Mucosa of descending colon (tissue), 3 donors: ENCODE results near the gene FTCD. TPM values are rescaled to one million over a fixed set of nuclear protein-coding genes. Genes with fewer than 3 reads are reported as not detected.

Experiments
- ATAC-seq: fragments of 200-7000 bp; cut with Tn5 transposase; one replicate; pipeline ENCODE4 v1.9.1; 2020; ENCODE audit warnings: mild to moderate bottlenecking, moderate library complexity
- DNase-seq, 3 donors: peaks; one replicate each; pipeline ENCODE4 v3.0.0-alpha.2; 2020
- H3K36me3 ChIP-seq: fragments of 200-600 bp; one replicate; pipeline ENCODE4 v1.8.0; 2021; ENCODE audit warnings: low read depth, mild to moderate bottlenecking
- H3K4me1 ChIP-seq: fragments of 200-600 bp; one replicate; pipeline ENCODE4 v1.8.0; 2021; ENCODE audit warnings: low read depth, mild to moderate bottlenecking
- H3K4me3 ChIP-seq: fragments of 200-600 bp; one replicate; pipeline ENCODE4 v1.8.0; 2021; ENCODE audit warnings: mild to moderate bottlenecking
- H3K9me3 ChIP-seq: fragments of 200-600 bp; one replicate; pipeline ENCODE4 v1.8.0; 2021; ENCODE audit warnings: mild to moderate bottlenecking
- intact Hi-C, 2 donors: fragments of 100-400 bp; cut with DNase I in 1 of 2; cut with micrococcal nuclease in 1 of 2; formaldehyde crosslinking; loops; one replicate each; pipeline versions ENCODE4 v1.11.0 to v1.11.1; 2022; cut with DNase I, micrococcal nuclease
- total RNA-seq, 3 donors: library from RNA; stranded (reverse); fragmentation: NEBNext Ultra II Directional in 2 of 3; extraction: Animal tissue kit (Norgen Biotek cat#: 25700) in 2 of 3; gene quantifications; one replicate each; pipeline versions ENCODE4 v1.2.1 to v1.2.4, GENCODE V29; 2021 to 2023
- TF ChIP-seq, protein P1 (sequence below): fragments of 200-600 bp; IDR thresholded peaks from one replicate; pipeline ENCODE4 v1.8.0; 2022; ENCODE audit warnings: antibody characterized with exemption, mild to moderate bottlenecking
- donor health status: DM: no; HTN: no; CAD: no; lungs with moderate emphysema.
- donor health status: DM: no; HTN: no; CAD: no.
- donor health status: DM: no; HTN: yes; CAD: no.

FTCD gene
- total RNA-seq, 3 donors from 2014 or later: 0.36 to 2.1 TPM; not detected in 1

GRCh38 chr21:46160657-46160906 lies 5.2 kb upstream of the FTCD start:
- TF ChIP-seq, protein P1, sequence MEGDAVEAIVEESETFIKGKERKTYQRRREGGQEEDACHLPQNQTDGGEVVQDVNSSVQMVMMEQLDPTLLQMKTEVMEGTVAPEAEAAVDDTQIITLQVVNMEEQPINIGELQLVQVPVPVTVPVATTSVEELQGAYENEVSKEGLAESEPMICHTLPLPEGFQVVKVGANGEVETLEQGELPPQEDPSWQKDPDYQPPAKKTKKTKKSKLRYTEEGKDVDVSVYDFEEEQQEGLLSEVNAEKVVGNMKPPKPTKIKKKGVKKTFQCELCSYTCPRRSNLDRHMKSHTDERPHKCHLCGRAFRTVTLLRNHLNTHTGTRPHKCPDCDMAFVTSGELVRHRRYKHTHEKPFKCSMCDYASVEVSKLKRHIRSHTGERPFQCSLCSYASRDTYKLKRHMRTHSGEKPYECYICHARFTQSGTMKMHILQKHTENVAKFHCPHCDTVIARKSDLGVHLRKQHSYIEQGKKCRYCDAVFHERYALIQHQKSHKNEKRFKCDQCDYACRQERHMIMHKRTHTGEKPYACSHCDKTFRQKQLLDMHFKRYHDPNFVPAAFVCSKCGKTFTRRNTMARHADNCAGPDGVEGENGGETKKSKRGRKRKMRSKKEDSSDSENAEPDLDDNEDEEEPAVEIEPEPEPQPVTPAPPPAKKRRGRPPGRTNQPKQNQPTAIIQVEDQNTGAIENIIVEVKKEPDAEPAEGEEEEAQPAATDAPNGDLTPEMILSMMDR: no peak
- H3K4me3 ChIP-seq: no peak overlapping the region
- H3K36me3 ChIP-seq: no peaks in the 10 kb centered on the region
- DNase-seq (peak in 1 of 3 donors; percentile 13), ATAC-seq (no peak)
- intact Hi-C loops: no loop called here
- no peaks in the 10 kb centered on the region for H3K4me1 ChIP-seq
- no peaks in the 10 kb centered on the region for H3K9me3 ChIP-seq

- Histone ChIP-seq H3K9me3 (no peaks in the 10 kb centered on the region), H3K4me1 (no peaks in the 10 kb centered on the region), H3K36me3 (no peaks in the 10 kb centered on the region), H3K4me3 (no peak overlapping the region)
- ATAC-seq: no peak
- DNase-seq: peak in 1 of 3 donors; percentile 12
- TF ChIP-seq, protein P1: no peak
- intact Hi-C loops: no loop called here
Observed at GRCh38 chr21:46159841-46160656, 4.7 kb upstream of the FTCD start.

- TF ChIP-seq, protein P1: no peak
- Histone ChIP-seq H3K36me3 (no peaks in the 10 kb centered on the region), H3K4me3 (no peak overlapping the region), H3K4me1 (no peaks in the 10 kb centered on the region), H3K9me3 (no peaks in the 10 kb centered on the region)
- intact Hi-C loops: no loop called here
- ATAC-seq (no peak), DNase-seq (peak in 1 of 3 donors; percentile 15)
Observed at GRCh38 chr21:46159390-46159789, 4.0 kb upstream of the FTCD start.

GRCh38 chr21:46158666-46159300 lies 3.4 kb upstream of the FTCD start:
- no peak overlapping the region for H3K4me3 ChIP-seq
- H3K9me3 ChIP-seq: no peaks in the 10 kb centered on the region
- intact Hi-C loops: no loop called here
- no peaks in the 10 kb centered on the region for H3K36me3 ChIP-seq
- peak in 1 of 3 donors; percentile 24 for DNase-seq
- TF ChIP-seq, protein P1: no peak
- no peak for ATAC-seq
- H3K4me1 ChIP-seq: no peaks in the 10 kb centered on the region

GRCh38 chr21:46157987-46158451 lies 2.6 kb upstream of the FTCD start:
- peak in 1 of 3 donors; percentile 17 for DNase-seq
- ATAC-seq: no peak
- no peaks in the 10 kb centered on the region for H3K9me3 ChIP-seq

More at GRCh38 chr21:46157987-46158451, 2.6 kb upstream of the FTCD start:
- TF ChIP-seq, protein P1: no peak
- Histone ChIP-seq H3K4me3 (no peak overlapping the region), H3K36me3 (no peaks in the 10 kb centered on the region), H3K4me1 (peaks cover 7% of the 10 kb centered on the region)
- intact Hi-C loops: no loop called here
